ENCODE results near the gene SPINT3. TPM values are rescaled to one million over a fixed set of nuclear protein-coding genes. Genes with fewer than 3 reads are reported as not detected.

SPINT3 gene
- total RNA-seq, 1 experiment from 2014 or later, result not detected

GRCh38 chr20:45495501-45495941 lies 19.9 kb downstream of the SPINT3 start:
- H3K9me3 Mint-ChIP-seq, result no peaks in the 10 kb centered on the region
- POLR2A ChIA-PET, result no interaction called here

GRCh38 chr20:45489083-45489531 lies 26.3 kb downstream of the SPINT3 start:
- Mint-ChIP-seq H3K9me3 (no peaks in the 10 kb centered on the region), H3K4me3 (no peak overlapping the region), H3K4me1 (peaks cover 32% of the 10 kb centered on the region), H3K27ac (no peak overlapping the region), H3K27me3 (ENCODE audit: low read depth) (no peaks in the 10 kb centered on the region), H3K36me3 (no peaks in the 10 kb centered on the region)
- CTCF ChIA-PET, result no interaction called here
- POLR2A ChIA-PET, result no interaction called here
- no peak for ATAC-seq
- no peak for DNase-seq (ENCODE audit: low spot score)
- TF ChIP-seq PRRX2 (CRISPR knock-in tag; IDR thresholded peaks at IDR 0.05), result no peak
- no peak for TF ChIP-seq SMAD3 (CRISPR knock-in tag; IDR thresholded peaks at IDR 0.05; ENCODE audit: borderline replicate concordance)
- no peak for TF ChIP-seq ZNF416 (CRISPR knock-in tag; IDR thresholded peaks at IDR 0.05)
- TF ChIP-seq ERG (CRISPR knock-in tag; IDR thresholded peaks at IDR 0.05), result no peak
- no peak for TF ChIP-seq ZNF219 (CRISPR knock-in tag; IDR thresholded peaks at IDR 0.05; ENCODE audit: borderline replicate concordance)
- no peak for TF ChIP-seq CBFB (CRISPR knock-in tag; IDR thresholded peaks at IDR 0.05; ENCODE audit: low read depth)
- no peak for TF ChIP-seq SOX15 (CRISPR knock-in tag; IDR thresholded peaks at IDR 0.05)
- no peak for TF ChIP-seq ZNF263 (CRISPR knock-in tag; IDR thresholded peaks at IDR 0.05; ENCODE audit: low read depth)
- no peak for TF ChIP-seq CDX4 (CRISPR knock-in tag; IDR thresholded peaks at IDR 0.05; ENCODE audit: borderline replicate concordance)
- no peak for TF ChIP-seq SMAD4 (CRISPR knock-in tag; IDR thresholded peaks at IDR 0.05)
- no peak for TF ChIP-seq E2F1 (CRISPR knock-in tag; IDR thresholded peaks at IDR 0.05)
- TF ChIP-seq E2F4 (CRISPR knock-in tag; IDR thresholded peaks at IDR 0.05; ENCODE audit: borderline replicate concordance, low read depth), result no peak

More at GRCh38 chr20:45495501-45495941, 19.9 kb downstream of the SPINT3 start:
- TF ChIP-seq ZNF532 (CRISPR knock-in tag; IDR thresholded peaks at IDR 0.05; ENCODE audit: borderline replicate concordance) (no peak), CTCF (IDR thresholded peaks at IDR 0.05) (no peak), EMX1 (CRISPR knock-in tag; IDR thresholded peaks at IDR 0.05) (no peak), CDX4 (CRISPR knock-in tag; IDR thresholded peaks at IDR 0.05; ENCODE audit: borderline replicate concordance) (no peak)
- CTCF ChIA-PET, result interaction anchor here (5.2 kb wide), 1 partner anchor 275 kb away, joined by 34 read pairs; no protein-coding TSS in a partner anchor
- ATAC-seq (no peak), DNase-seq (ENCODE audit: low spot score) (no peak)
- Mint-ChIP-seq H3K4me1 (0 out of 2 replicates have a peak, but pooled peaks cover 4% of the 10 kb centered on the region), H3K4me3 (no peak overlapping the region), H3K27ac (no peak overlapping the region), H3K36me3 (no peaks in the 10 kb centered on the region), H3K27me3 (ENCODE audit: low read depth) (no peaks in the 10 kb centered on the region)

All from WTC11 (cell line).